GM12801 (cell line): ENCODE data around the gene TRPC4AP.

Experiments used
- CTCF ChIP-seq: IDR thresholded peaks from one replicate; pipeline ENCODE4 v1.5.1; 2011; ENCODE audit warnings: control low read depth; ENCODE audit not compliant: insufficient read length; ENCODE audit errors: extremely low read depth

The TRPC4AP gene

GRCh38 chr20:34989670-34990069 lies 102.9 kb downstream of the TRPC4AP start:
- TF ChIP-seq CTCF, result no peak

GRCh38 chr20:34989118-34989517 lies 103.5 kb downstream of the TRPC4AP start:
- no peak for TF ChIP-seq CTCF

GRCh38 chr20:34988191-34988540 lies 104.4 kb downstream of the TRPC4AP start:
- no peak for TF ChIP-seq CTCF

GRCh38 chr20:34987288-34988190 lies 105.1 kb downstream of the TRPC4AP start:
- TF ChIP-seq CTCF, result no peak

GRCh38 chr20:34986311-34987287 lies 106.0 kb downstream of the TRPC4AP start:
- no peak for TF ChIP-seq CTCF

- no peak for TF ChIP-seq CTCF
Observed at GRCh38 chr20:34985461-34986310, 106.9 kb downstream of the TRPC4AP start.
